8988T (cell line): ENCODE results near the gene SYNDIG1L.

Experiments used
- DNase-seq: peaks from one replicate; pipeline ENCODE4 v3.0.0; 2011

Gene SYNDIG1L

GRCh38 chr14:74358176-74358829, 67.7 kb downstream of the SYNDIG1L start:
- no peak for DNase-seq

DNA sequence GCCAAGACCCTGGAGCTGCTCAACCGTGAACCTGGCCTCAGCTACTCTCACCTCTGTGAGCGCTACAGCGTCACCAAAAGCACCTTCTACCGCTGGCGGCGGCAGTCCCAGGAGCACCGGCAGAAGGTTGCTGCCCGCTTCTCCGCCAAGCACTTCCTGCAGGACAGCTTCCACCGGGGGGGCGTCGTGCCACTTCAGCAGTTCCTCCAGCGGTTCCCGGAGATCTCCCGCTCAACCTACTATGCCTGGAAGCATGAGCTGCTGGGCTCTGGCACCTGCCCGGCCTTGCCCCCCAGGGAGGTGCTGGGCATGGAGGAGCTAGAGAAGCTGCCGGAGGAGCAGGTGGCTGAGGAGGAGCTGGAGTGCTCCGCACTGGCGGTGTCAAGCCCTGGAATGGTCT, 68.4 kb downstream of the SYNDIG1L start:
- no peak for DNase-seq

- DNase-seq: no peak
These were observed 69.0 kb downstream of the SYNDIG1L start for GRCh38 chr14:74356892-74357575.
